ENCODE results near the gene SLC1A2.

SLC1A2 gene

DNA sequence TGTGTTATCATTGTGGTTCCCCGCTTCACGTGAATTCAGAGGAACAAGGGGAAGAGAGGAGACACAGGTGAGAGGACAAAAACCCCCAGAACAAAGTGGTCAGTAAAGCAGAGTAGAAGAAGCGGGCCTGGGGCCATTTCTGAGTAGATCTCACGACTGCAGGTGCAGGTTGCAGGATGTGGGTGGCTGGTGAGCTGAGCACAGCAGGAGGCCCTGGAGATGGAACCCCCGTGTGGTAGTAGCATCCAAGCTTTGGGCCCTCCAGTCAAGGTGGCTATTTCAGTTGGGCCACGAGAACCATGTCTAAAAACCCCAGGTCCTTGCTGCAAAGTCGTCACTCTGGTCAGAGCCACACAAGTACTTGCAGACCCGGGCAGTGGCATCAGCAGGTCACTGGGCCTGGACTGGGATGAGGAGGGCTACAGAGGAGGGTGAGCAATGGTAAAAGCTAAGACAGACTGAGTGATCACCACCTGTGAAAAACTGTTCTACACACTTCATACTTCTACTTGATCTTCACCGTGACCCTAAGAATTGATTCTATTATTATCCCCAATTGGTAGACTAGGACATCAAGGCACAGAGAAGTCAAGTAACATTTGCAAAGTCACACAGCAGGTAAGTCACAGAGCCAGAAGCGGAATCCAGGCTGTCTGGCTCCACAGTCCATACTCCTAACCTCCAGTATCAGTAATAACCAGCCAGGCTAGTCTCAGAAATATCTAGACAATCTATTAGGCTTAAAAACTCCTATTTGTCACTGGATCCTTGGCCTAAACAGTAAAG is 43.8 kb downstream of the SLC1A2 start:
- DNase-seq, result no peak

DNA sequence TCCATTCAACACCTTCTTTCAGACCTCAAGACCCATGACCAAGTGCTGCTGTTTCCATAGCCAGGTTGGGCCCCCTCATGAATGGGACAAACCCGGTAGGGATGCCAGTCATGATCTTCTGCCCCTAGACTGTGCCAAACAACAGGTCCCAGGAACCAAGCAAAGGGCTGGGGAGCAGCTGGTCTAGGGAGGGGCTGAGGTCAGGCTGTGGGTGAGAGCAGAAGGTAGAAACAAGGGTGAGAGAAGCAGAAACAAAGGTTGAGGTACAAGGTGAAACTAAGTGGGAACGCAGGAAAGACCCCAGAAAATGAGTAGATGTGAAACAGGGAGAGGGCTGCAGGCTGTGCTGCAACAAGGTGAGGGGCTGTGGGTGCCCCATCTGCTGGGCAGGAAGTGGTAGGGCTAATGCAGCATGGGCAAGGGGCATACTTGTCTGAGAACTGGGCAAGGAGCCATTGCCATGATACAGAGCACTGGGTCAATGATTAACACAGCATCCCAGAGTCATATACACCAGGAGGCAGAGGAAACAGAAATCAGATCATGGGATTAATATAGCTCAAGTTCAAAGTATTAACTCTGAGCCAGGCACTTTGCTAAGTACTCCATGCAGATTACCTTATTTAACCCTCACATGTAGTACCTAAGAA is 45.9 kb downstream of the SLC1A2 start:
- no peak for DNase-seq

DNA sequence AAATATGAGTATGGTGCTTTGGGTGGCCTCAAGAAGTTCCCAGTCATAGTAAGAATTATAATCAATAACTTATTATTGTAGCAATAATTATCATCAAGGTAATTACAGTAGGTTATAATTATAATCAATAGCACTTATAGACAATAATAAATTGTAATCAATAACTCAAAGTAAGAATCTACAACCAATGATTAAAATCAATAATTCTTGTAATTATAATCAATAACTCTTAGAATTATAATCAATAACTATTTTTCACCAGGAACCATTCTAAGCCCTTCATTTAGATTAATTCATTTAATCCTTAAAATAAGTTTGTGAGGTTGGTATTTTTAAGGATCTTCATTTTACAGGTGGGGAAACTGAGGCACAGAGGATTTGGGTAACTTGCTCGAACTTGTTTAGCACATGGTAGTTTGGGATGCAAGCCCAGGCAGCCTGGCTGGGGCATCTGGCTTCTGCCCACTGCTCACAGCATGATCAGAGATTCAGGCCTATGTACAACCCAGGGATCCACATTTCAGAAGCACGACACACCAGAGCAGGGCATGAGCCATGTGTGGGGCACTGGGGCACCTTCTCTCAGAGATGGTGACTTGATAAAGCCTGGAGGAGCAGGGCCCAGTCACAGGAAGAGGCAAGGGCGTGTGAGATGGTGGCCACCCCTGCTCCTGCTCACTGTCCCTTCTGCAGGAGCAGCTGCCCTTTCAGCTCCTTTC is 46.6 kb downstream of the SLC1A2 start:
- no peak for DNase-seq

DNA sequence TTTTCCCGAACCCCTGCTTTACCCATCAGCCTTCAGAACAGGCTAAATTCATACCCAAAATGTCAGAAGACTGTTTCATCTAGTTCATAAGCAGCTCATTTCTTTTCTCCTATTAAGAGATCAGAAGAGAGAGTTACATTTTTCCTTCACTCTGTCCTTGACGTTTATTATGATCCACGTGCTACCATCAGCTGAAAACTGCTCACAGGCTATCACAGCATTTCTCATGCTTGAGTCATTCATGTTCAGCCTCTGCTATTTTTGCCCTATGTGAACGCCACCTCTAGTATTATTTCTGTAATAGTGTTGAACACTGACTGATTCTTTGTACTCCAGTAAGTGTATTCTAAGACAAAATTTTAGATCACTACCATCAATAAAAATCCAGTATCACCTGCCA is 51.9 kb downstream of the SLC1A2 start:
- DNase-seq, result no peak

GRCh38 chr11:35366798-35367197 is 52.6 kb downstream of the SLC1A2 start:
- DNase-seq, result no peak

DNA sequence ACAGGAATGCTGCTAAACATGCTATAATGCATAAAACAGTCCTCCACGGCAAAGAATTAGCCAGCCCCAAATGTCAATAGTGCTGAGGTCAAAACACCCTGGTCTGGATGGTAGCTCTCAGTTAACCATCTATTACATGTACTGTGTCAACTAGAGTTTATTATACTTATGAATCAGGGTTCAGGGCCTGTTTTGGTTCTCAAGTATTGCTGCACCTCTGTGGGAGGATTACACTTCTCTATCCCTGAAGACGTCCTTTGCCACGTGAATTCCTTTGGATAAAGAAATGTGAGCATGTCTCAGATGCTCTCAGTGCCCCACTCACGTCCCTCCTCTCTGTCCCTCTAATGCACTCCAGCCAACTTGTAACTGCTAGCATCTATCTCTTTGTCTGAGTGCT is 53.4 kb downstream of the SLC1A2 start:
- no peak for DNase-seq

GRCh38 chr11:35365395-35365794 is 54.0 kb downstream of the SLC1A2 start:
- no peak for DNase-seq

- DNase-seq, result no peak
Observed at GRCh38 chr11:35363854-35364780, 55.2 kb downstream of the SLC1A2 start.

DNA sequence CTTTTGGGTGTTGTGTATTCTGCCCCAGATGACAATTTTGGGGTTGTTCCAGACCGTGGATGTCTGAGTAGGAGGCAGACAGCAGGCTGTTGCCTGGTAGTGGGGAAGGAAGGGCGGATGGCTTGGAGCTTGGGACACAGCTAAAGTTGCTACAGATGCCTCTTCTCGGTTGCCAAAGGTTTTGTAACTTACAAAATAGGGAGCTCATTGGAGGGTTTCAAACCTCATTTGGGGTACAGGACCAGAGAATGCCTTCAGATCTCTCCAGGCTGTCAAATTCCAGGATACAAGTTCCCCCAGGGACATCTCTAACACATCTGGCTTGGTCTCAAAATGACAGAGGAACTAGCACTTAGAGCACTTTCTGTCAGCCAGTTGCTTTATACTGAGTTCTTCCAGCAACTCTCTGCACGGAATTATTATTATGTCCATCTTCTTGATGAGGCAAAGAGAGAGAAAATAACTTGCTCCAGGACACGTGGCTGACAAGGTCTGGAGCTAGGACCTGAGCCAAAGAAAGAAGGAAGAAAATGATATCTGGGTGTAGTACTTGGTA is 56.0 kb downstream of the SLC1A2 start:
- no peak for DNase-seq

DNA sequence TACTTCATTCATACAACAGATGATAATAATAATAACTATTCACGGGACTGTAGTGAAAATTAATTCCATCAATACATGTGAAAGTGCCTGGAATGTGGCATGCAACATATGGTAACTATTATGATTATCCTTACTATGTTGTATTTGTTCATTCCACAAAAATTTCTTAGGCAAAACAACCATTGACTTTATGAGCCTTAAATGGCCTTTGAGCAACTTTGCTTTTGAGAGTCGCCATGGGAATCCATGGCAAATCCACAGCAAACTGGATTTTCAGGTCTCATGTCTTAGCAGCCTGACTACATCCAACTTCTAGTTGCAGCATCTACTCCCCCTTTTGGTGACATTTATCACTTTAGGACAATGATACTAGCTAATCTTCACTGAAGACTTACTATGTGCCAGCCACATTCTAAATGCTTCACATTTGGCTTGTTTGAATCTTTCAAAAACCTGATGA is 56.8 kb downstream of the SLC1A2 start:
- DNase-seq, result no peak

- no peak for DNase-seq
Observed at GRCh38 chr11:35360055-35360530, 59.3 kb downstream of the SLC1A2 start.

DNA sequence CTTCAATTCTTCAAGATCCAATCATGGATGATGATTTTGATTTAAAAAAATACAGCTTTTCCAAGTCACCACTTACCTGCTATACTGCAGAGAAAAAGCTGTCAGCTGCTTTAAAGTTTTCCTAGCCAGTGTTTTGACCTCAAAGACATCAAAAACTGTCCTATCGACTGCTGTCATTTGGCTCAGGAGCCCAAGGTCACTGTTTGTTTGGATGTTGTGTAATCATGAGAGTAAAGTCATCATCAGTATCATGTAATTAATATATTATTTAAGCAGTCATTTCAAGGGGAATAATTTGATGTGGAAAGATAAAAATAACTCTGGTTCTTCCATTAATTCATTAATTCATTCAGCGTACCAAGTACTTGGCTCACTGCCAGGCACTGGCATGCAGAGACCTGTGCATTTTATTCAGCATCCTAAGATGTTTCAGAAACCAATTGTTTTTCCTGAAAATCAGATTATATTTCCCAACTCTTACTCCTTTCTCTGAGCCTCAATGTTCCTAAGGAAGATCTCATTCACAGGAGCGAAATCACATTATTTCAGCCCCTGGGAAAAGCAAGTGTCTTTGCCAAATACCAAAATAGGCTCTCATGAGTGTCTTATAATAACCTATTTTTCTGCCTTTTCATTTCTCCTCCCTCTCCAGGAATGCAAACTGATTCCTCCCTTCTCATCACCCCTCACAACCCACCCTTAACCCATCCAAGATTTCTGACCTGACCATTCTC is 59.9 kb downstream of the SLC1A2 start:
- no peak for DNase-seq

DNA sequence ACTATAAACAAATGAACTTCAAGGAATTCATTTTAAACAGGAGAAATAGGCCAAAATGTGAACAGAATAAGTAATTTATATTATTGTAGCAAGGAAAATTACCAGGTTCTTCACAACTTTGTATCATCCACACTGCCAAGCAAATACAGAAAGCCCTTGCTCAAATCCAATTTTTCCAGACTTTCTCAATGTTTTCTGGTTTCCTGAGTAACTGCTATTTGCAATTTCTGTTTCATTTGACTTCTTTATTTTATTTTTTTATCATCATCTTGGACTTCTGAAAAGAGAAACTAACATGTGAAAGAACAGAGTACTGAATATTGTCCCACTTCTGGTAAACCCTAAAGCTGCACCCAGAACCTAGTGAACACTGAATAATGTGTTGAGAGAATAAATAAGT is 61.0 kb downstream of the SLC1A2 start:
- DNase-seq, result no peak

DNA sequence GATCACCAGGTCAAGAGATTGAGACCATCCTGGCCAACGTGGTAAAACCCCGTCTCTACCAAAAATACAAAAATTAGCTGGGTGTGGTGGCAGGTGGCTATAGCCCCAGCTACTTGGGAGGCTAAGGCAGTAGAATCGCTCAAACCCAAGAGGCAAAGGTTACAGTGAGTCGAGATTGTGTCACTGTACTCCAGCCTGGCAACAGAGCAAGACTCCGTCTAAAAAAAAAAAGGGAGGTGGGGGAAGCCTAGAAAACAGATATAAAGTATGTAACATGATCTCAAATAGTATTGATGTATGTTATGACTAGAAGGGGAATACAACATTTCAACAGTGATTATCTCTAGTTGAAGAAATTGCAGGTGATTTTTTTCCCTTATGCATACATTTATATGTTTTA is 61.4 kb downstream of the SLC1A2 start:
- DNase-seq, result no peak

GRCh38 chr11:35355102-35355749 is 64.1 kb downstream of the SLC1A2 start:
- no peak for DNase-seq

- no peak for DNase-seq
Observed at GRCh38 chr11:35354644-35355043, 64.7 kb downstream of the SLC1A2 start.

DNA sequence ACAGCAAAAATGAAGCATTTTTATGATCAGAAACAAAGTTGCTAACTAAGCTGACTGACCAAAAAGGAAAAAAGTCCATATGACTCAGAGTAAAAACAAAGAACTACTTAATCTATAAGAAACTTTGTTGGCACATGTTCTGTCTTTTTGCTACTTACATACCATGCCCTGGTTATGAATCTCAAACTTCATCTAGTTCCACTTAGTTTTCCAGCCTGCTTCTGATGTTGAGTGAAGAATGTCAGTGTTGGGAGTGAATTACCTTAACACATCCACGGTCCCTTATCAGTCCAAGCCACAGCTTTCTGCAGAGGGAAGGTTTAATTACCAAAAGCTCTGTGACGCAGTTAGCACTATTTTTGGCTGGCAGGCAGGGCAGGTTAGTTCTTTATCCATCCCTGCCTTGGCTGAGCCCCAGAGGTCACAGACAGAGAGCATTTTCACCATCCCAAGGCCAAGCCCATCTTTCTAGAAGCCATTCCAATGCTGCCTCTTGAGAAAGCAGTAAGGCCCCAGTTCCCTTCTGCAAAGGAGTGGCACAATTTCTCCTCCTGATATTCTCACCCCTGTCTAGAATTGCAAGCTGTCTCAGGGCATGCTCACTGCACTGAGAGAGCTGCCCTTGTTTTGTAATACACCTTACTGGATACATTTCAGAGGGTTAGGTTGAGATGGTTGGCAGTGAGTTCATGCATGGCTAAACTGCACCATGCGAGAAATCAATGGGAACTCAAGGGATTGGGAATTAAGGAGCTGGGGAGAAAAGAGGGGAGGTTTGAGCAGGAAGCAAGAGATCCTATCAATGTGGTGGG is 67.1 kb downstream of the SLC1A2 start:
- DNase-seq, result no peak

DNA sequence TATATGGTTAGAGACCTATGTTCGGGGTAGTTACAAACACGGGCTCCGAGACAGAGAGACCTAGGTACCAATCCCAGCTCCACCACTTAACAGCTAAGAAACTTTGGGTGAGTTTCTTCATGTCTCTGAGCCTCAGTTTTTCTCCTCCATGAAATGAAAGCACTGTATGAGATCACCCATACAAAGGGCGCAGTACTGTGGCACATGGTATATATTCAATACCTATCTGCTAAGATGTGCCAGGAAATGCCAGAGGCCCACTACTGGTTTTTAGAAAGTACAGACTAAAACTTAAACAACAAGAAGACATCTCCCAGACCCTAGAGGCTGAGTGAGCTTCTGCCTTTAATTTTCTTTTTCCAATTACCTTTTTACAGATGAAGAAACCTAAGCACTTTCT is 69.5 kb downstream of the SLC1A2 start:
- no peak for DNase-seq

- no peak for DNase-seq
Observed at GRCh38 chr11:35348898-35349687, 70.3 kb downstream of the SLC1A2 start.
